ENCODE results near the gene IGSF23.
A peak's percentile ranks its signal among the peaks of the same experiment; 100 is the strongest.
"Not testable (repeated sequence)": the region's sequence is repeated elsewhere in the genome, so short reads cannot be mapped to it uniquely, and the experiment has no call there.

IGSF23 gene

DNA sequence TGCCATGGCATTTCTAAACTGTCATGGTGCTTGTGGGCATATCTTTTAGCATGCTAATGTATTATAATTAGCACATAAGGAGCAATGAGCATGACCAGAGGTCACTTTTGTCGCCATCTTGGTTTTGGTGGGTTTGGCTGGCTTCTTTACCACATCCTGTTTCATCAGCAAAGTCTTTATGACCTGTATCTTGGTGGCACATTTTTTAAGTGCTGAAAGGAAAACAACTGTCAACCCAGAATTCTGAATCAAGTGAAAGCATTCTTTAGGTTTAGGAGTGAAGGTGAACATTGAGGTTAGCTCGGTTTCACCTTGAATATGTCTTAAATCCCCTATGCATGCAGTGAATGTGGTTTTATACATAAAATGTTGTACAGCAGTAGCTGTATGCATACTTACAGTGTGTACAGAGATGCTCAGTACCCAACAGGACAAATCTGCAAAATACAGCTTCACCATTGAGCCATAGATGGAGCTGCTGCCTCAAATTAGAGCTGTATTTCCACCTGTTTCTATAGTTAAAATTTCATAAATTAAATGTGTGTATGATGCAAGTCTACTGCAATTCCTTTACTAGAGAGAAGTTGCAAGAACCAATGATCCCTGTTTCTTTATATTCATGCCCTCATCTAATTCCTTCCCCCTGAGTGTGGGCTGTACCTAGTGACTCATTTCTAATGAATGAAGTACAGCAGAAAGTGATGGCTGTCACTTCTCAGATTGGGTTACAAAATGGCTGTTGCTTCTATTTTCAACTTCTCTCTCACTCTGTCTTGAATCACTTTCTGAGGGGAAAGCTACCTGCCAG, 25.2 kb upstream of the IGSF23 start:
- DNase-seq, result peak in 1 of 2 experiments; percentile 28

DNA sequence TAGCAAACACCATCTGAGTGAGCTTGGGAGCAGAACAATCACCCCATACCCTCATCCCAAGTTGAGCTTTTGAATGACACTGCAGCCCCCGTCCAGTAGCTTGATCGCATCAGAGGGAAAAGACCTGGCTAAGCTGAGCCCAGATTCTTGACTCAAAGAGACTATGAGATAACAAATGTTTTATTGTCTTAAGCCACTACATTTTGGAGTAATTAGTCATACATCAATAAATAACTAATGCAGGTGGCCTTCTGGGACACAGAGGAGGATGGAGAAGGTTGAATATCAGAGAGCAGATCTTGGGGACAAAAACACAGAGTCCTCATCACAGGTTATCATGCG, 24.6 kb upstream of the IGSF23 start:
- no peak for DNase-seq

DNA sequence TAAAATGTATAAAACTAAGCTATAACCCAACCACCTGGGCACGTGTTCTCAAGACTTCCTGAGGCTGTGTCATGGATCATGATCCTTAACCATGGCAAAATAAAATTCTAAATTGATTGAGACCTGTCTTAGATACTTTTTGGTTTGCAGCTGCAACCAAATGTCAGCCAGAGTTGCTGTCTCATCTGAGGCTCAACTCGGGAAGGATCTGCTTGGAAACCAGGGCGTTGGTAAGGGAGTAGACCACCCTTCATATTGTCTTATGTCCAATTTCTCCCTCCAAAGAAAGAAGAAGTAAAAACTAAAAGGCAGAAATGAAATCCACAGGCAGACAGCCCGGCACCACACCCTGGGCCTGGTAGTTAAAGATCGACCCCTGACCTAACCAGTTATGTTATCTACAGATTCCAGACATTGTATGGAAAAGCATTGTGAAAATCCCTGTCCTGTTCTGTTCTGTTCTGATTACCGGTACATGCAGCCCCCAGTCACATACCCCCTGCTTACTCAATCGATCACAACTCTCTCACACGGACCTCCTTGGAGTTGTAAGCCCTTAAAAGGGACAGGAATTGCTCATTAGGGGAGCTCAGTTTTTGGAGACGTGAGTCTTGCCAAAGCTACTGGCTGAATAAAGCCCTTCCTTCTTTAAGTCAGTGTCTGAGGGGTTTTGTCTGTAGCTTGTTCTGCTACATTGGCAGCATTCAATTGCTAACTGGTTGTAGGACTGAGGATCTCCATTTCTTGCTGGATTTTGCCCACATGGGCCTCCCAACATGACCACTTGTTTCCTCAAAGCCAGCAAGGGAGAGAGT, 22.9 kb upstream of the IGSF23 start:
- DNase-seq, result no peak

- DNase-seq, result not testable (repeated sequence)
Measured at GRCh38 chr19:44591340-44591993, 21.9 kb upstream of the IGSF23 start.

- DNase-seq, result no peak
Measured at GRCh38 chr19:44592451-44592890, 20.9 kb upstream of the IGSF23 start.

GRCh38 chr19:44593294-44593693, 20.1 kb upstream of the IGSF23 start:
- no peak for DNase-seq

DNA sequence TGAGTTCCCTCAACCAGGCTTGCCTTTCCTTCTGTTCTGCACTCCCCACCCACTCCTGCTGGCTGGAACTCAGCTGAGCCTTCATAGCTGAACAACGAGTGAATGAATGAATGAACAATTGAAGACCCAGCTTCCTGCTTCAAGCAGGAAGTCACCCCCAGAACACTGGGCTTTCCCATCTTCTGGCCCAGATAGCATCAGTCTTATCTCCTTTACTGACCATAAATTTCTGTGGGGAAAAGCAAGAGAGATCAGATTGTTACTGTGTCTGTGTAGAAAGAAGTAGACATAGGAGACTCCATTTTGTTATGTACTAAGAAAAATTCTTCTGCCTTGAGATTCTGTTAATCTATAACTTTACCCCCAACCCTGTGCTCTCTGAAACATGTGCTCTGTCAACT, 19.5 kb upstream of the IGSF23 start:
- not testable (repeated sequence) for DNase-seq

DNA sequence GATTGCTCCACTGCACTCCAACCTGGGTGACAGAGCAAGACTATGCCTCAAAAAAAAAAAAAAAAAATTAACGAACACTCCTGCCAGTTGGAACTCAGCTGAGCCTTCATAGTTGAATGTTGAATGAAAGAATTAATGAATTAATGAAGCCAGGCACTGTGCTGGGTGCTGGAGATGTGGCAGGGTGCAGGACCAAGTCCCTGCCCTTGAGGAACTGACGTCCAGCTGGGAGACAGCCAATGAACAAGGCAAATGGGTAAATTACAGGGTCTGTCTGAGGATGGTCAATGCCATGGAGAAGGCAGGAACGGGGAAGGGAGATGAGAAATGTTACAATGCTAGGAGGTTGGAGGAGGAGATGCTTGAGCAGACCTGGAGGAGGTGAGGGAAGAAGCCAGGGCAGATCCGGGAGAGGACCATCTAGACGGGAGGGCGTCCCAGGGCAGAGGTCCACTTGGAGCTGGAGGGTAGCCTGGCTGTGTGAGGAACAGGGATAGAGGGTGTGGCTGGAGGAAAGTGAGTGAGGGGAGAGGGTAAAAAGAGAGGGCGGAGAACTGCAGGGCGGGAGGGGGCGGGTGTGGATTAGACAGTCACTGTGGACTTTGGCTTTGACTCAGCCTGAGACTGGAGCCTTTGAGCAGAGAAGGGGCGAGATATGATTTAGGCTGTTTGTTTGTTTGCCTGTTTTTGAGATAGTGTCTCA, 16.8 kb upstream of the IGSF23 start:
- no peak for DNase-seq

- no peak for DNase-seq
Measured at GRCh38 chr19:44597131-44597491, 16.3 kb upstream of the IGSF23 start.

DNA sequence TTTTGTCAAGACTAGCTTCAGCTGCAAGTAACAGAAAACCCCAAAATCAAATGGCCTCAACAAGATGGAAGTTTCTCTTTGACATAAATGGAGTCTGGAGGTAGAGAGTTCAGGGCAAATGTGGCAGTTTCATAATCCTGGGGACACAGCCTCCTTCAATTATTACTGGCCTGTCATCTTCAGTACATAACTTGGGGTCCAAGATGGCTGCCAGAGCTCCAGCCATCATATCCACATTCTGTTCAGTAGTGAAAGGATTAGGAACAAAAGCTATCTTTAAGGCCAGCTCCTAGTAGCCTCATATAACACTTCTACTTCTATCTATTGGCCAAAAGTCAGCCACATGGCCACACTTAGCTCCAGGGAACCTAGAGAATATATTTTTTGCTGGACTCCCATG, 15.0 kb upstream of the IGSF23 start:
- no peak for DNase-seq

- DNase-seq, result no peak
Measured at GRCh38 chr19:44598880-44599279, 14.5 kb upstream of the IGSF23 start.

DNA sequence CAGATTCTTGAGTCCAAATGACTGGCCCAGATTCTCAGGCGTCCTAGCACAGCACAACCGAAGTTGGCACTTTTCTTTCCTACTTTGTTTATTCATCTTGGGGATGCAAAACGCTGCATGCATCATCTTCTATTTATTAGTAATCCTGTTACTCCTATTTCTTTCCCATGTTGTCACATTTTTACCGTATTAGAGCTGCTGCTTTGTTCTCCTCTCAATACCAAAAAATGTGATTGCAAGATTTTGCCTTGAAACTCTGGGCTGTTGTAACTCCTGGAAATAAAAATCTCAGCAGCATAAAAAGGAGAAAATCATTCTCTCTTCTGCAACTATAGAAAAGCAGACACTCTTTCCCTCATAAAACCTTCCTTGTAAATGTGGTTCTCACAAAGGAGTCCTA, 12.9 kb upstream of the IGSF23 start:
- peak in 1 of 2 experiments; percentile 30 for DNase-seq

GRCh38 chr19:44602081-44602480, 11.3 kb upstream of the IGSF23 start:
- DNase-seq, result peak; percentile 98

DNA sequence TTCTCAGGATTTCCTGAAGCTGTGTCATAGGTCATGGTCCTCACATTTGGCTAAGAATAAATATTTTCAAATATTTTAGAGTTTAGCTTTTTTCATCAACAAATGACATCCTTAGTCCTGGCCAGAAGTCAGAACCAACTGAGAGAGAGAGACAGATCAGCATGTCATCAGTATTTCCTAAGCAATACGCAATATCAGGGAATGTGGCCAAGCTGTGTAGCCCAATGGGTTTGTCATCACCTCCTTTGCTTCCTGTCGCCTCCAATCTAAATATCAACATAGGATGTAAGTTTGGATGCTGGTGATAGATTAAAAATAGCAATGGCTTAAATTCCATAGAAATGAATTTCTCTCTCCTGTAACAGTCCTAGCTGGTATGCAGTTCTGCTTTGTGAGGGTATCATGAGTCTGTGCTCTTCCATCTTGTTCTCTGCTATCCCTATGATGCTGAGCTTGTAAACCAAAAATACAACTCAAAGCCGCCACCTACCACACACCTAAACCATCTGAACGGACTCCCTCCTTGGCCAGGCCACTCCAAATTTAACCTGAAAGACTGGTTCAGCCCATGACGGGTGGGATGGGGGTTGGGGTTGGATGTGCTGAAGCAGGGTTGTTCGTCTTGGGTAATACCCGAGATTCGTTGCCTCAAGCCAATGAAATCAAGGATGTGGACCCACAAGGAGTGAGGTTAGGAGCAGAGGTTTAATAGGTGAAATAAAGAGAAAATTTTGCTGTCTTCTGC, 10.0 kb upstream of the IGSF23 start:
- peak; percentile 73 to 82 for DNase-seq

GRCh38 chr19:44604241-44604640, 9.1 kb upstream of the IGSF23 start:
- peak; percentile 78 for DNase-seq

- no peak for DNase-seq
Measured at GRCh38 chr19:44605547-44605946, 7.8 kb upstream of the IGSF23 start.

DNA sequence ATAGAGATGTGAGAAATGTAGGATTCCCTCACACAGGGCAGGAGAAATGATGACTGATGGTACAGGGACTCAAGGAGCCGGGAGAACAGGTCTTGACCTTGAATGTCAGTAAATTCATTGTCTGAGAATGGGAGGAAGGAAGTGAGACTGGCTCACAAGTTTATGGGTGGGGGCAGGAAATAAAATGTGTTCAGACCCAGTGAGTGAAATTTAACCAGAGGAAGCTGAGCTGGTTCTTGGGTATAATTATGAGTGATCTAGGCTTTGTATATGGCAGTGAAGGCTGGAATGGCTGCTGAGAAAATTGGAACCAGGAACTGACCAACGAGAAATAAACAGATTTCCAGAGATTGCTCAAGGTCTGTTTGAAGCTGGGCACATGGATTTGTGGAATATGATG, 6.3 kb upstream of the IGSF23 start:
- DNase-seq, result no peak

DNA sequence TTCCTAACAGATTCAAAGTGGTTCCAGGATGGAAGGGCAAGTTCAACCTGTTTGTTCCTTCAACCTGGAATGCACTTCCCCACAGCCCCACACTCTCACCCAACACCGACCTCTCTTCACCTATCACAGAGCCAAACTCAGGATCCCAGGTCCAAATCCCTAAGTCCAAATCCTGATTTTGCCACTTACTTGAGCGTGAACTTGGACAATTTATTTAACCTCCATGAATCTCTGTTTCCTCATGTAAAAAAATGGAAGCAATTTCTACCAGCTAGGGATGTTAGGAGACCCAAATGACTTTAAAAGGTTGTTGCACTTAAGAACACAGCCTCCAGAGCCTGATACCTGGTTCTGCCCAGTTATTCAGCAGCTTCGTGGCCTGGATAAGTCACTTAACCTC, 5.4 kb upstream of the IGSF23 start:
- DNase-seq, result no peak

DNA sequence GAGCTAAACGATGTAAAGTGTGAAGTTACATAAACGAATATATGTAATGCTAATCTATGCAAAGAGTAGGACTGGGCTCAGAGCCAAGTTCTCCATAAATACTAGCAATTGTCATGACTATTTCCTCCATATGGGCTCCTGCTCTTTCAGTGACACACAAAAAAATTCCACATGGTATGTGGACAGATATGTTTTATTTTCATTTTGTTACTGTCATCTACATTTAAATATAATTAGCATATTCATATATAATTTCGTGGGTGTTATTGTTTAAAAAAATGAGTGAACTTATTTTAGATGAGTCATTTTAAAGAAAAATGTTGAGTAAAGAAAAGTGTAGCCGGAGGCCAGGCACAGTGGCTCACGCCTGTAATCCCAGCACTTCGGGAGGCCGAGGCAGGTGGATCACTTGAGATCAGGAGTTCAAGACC, 5.0 kb upstream of the IGSF23 start:
- peak; percentile 74 to 90 for DNase-seq

GRCh38 chr19:44609219-44609618, 4.1 kb upstream of the IGSF23 start:
- no peak for DNase-seq

GRCh38 chr19:44610497-44610896, 2.9 kb upstream of the IGSF23 start:
- DNase-seq, result not testable (repeated sequence)

- DNase-seq, result no peak
Measured at GRCh38 chr19:44611812-44612295, 1.5 kb upstream of the IGSF23 start.
